Lower leg skin (tissue), 3 donors: ENCODE measurements around the gene OR13D1.

Source experiments
- POLR2A ChIP-seq, 2 donors: fragments of 450-650 bp; IDR thresholded peaks; one replicate each; pipeline ENCODE4 v1.6.1; 2016 to 2017; ENCODE audit warnings: antibody characterized with exemption in 2 of 2, mild to moderate bottlenecking in 1 of 2, moderate library complexity in 1 of 2
- TF ChIP-seq, protein P1 (sequence below), 3 donors: fragments of 450-650 bp; IDR thresholded peaks; one replicate each; pipeline ENCODE4 v1.5.1; 2016; ENCODE audit warnings: antibody characterized with exemption in 3 of 3, mild to moderate bottlenecking in 3 of 3, moderate library complexity in 2 of 3

DNA sequence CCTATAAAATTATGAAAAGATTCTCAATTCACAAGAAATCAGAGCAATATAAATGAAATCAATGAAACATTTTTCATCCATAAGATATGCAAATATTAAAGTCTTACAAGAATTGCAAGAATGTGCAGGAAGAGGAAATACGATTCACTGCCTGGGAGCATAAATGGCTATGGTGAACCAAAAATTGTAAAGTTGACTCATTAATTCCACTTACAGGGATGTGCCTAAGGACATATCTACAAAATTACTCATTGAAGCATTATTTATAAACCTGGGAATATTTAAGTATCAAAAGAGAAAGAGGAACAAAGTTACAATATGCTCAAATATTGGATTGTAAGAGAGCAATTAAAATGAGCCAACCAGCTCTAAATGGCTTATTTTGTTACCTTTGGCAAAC is 46.3 kb downstream of the OR13D1 start:
- TF ChIP-seq, protein P1, sequence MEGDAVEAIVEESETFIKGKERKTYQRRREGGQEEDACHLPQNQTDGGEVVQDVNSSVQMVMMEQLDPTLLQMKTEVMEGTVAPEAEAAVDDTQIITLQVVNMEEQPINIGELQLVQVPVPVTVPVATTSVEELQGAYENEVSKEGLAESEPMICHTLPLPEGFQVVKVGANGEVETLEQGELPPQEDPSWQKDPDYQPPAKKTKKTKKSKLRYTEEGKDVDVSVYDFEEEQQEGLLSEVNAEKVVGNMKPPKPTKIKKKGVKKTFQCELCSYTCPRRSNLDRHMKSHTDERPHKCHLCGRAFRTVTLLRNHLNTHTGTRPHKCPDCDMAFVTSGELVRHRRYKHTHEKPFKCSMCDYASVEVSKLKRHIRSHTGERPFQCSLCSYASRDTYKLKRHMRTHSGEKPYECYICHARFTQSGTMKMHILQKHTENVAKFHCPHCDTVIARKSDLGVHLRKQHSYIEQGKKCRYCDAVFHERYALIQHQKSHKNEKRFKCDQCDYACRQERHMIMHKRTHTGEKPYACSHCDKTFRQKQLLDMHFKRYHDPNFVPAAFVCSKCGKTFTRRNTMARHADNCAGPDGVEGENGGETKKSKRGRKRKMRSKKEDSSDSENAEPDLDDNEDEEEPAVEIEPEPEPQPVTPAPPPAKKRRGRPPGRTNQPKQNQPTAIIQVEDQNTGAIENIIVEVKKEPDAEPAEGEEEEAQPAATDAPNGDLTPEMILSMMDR (IDR thresholded peaks at IDR 0.05) = no peak
- no peak for TF ChIP-seq POLR2A (IDR thresholded peaks at IDR 0.05)
